Measurements from ENCODE around the gene TRPM3.
"Not testable (repeated sequence)": the region's sequence is repeated elsewhere in the genome, so short reads cannot be mapped to it uniquely, and the experiment has no call there.

The TRPM3 gene

GRCh38 chr9:70975821-70976220, 145.6 kb downstream of the TRPM3 start:
- TF ChIP-seq ZFX (IDR thresholded peaks at IDR 0.05), result no peak
- TF ChIP-seq CTCF (conservative IDR thresholded peaks at IDR 0.05), result no peak
- no peak overlapping the region for H3K27ac ChIP-seq

GRCh38 chr9:70971723-70972122, 149.7 kb downstream of the TRPM3 start:
- no peak for TF ChIP-seq ZFX (IDR thresholded peaks at IDR 0.05)
- TF ChIP-seq CTCF (conservative IDR thresholded peaks at IDR 0.05), result no peak
- no peak overlapping the region for H3K27ac ChIP-seq

GRCh38 chr9:70966380-70966779, 155.0 kb downstream of the TRPM3 start:
- H3K27ac ChIP-seq, result not testable (repeated sequence)

GRCh38 chr9:70964861-70965260, 156.6 kb downstream of the TRPM3 start:
- TF ChIP-seq CTCF (conservative IDR thresholded peaks at IDR 0.05) (no peak), ZFX (IDR thresholded peaks at IDR 0.05) (no peak)
- no peak overlapping the region for H3K27ac ChIP-seq

GRCh38 chr9:70963554-70963953, 157.9 kb downstream of the TRPM3 start:
- TF ChIP-seq ZFX (IDR thresholded peaks at IDR 0.05) (no peak), CTCF (conservative IDR thresholded peaks at IDR 0.05) (no peak)

GRCh38 chr9:70962761-70963440, 158.5 kb downstream of the TRPM3 start:
- TF ChIP-seq ZFX (IDR thresholded peaks at IDR 0.05), result no peak
- no peak for TF ChIP-seq CTCF (conservative IDR thresholded peaks at IDR 0.05)
- H3K27ac ChIP-seq, result no peak overlapping the region

More at GRCh38 chr9:70963554-70963953, 157.9 kb downstream of the TRPM3 start:
- H3K27ac ChIP-seq, result no peak overlapping the region

GRCh38 chr9:70959366-70959765, 162.1 kb downstream of the TRPM3 start:
- no peak overlapping the region for H3K27ac ChIP-seq
- TF ChIP-seq CTCF (conservative IDR thresholded peaks at IDR 0.05), result no peak
- TF ChIP-seq ZFX (IDR thresholded peaks at IDR 0.05), result no peak

- no peak for TF ChIP-seq ZFX (IDR thresholded peaks at IDR 0.05)
- TF ChIP-seq CTCF (conservative IDR thresholded peaks at IDR 0.05), result no peak
- no peak overlapping the region for H3K27ac ChIP-seq
Observed at GRCh38 chr9:70954596-70955143, 166.8 kb downstream of the TRPM3 start.

Measured in C4-2B (cell line).